Peyer's patch (tissue), 4 donors: ENCODE results near the gene CREBBP. TPM values are rescaled to one million over a fixed set of nuclear protein-coding genes. Genes with fewer than 3 reads are reported as not detected.

Experiments
- DNase-seq, 3 donors: peaks; one replicate each; pipeline ENCODE4 v3.0.0-alpha.2; 2017 to 2019
- H3K27ac ChIP-seq, 4 donors: fragments of 200-600 bp; sonication (generic); one replicate each; pipeline ENCODE4 v1.5.1; 2016 to 2019
- H3K27me3 ChIP-seq, 2 donors: fragments of 200-600 bp; sonication (generic); one replicate each; pipeline ENCODE4 v1.5.1; 2019
- H3K36me3 ChIP-seq, 3 donors: fragments of 200-600 bp; sonication (generic); one replicate each; pipeline ENCODE4 v1.5.1; 2016 to 2019
- H3K4me1 ChIP-seq, 4 donors: fragments of 200-600 bp; sonication (generic); one replicate each; pipeline ENCODE4 v1.5.1; 2016 to 2019
- H3K4me3 ChIP-seq, 4 donors: fragments of 200-600 bp; sonication (generic); 1 replicate in 3 of 4; 2 replicates in 1 of 4; pipeline ENCODE4 v1.5.1; 2016 to 2019; ENCODE audit warnings: mild to moderate bottlenecking in 1 of 4
- H3K9me3 ChIP-seq, 4 donors: fragments of 200-600 bp; sonication (generic); one replicate each; pipeline ENCODE4 v1.5.1; 2016 to 2019; ENCODE audit warnings: mild to moderate bottlenecking in 1 of 4
- CTCF ChIP-seq, 6 experiments: fragments of 450-650 bp in 4 of 6; fragments of 200-600 bp in 2 of 6; sonication (generic) in 1 of 6; IDR thresholded peaks; one replicate each; pipeline ENCODE4 v1.5.1; 2017 to 2019; ENCODE audit warnings: antibody characterized with exemption in 6 of 6, mild to moderate bottlenecking in 3 of 6, moderate library complexity in 1 of 6
- POLR2A ChIP-seq, 2 donors: fragments of 450-650 bp; IDR thresholded peaks; one replicate each; pipeline ENCODE4 v1.5.1; 2017; ENCODE audit warnings: antibody characterized with exemption in 2 of 2, mild to moderate bottlenecking in 2 of 2, moderate library complexity in 2 of 2
- total RNA-seq, 4 donors: library from RNA; depleted of rRNA; stranded (reverse); fragments of >200 nt; gene quantifications; one replicate each; pipeline ENCODE4 v1.1.0, GENCODE V29; 2016

Gene CREBBP
- total RNA-seq, 4 donors from 2014 or later = 84.2 to 238 (median 140) TPM

GRCh38 chr16:3737181-3737580 is 143.3 kb downstream of the CREBBP start:
- TF ChIP-seq POLR2A (IDR thresholded peaks at IDR 0.05) (no peak), CTCF (IDR thresholded peaks at IDR 0.05) (no peak)
- Histone ChIP-seq H3K27ac (no peak overlapping the region), H3K27me3 (no peaks in the 10 kb centered on the region), H3K9me3 (no peaks in the 10 kb centered on the region), H3K36me3 (peaks cover 0 to 97% (median 0%) of the 10 kb centered on the region in 3 donors), H3K4me3 (no peak overlapping the region), H3K4me1 (no peaks in the 10 kb centered on the region)
- DNase-seq = peak in 1 of 3 donors; percentile 25

- TF ChIP-seq POLR2A (IDR thresholded peaks at IDR 0.05) (no peak), CTCF (IDR thresholded peaks at IDR 0.05) (no peak)
- DNase-seq = peak in 1 of 3 donors; percentile 29
- peaks cover 0 to 97% (median 0%) of the 10 kb centered on the region in 3 donors for H3K36me3 ChIP-seq
Measured at GRCh38 chr16:3736116-3736515, 144.4 kb downstream of the CREBBP start.

GRCh38 chr16:3735541-3735940 is 145.0 kb downstream of the CREBBP start:
- peaks cover 0 to 97% (median 0%) of the 10 kb centered on the region in 3 donors for H3K36me3 ChIP-seq
- no peaks in the 10 kb centered on the region for H3K27me3 ChIP-seq
- no peak for TF ChIP-seq POLR2A (IDR thresholded peaks at IDR 0.05)
- no peak overlapping the region for H3K4me3 ChIP-seq
- H3K4me1 ChIP-seq = no peaks in the 10 kb centered on the region
- H3K9me3 ChIP-seq = no peaks in the 10 kb centered on the region
- peak in 1 of 3 donors; percentile 40 for DNase-seq
- no peak overlapping the region for H3K27ac ChIP-seq

More at GRCh38 chr16:3736116-3736515, 144.4 kb downstream of the CREBBP start:
- Histone ChIP-seq H3K9me3 (no peaks in the 10 kb centered on the region), H3K4me3 (no peak overlapping the region), H3K4me1 (no peaks in the 10 kb centered on the region), H3K27me3 (no peaks in the 10 kb centered on the region), H3K27ac (no peak overlapping the region)

- no peaks in the 10 kb centered on the region for H3K4me1 ChIP-seq
- DNase-seq = peak in 1 of 3 donors; percentile 44
- TF ChIP-seq CTCF (IDR thresholded peaks at IDR 0.05) (no peak), POLR2A (IDR thresholded peaks at IDR 0.05) (no peak)
- no peaks in the 10 kb centered on the region for H3K9me3 ChIP-seq
- H3K27me3 ChIP-seq = no peaks in the 10 kb centered on the region
- no peak overlapping the region for H3K4me3 ChIP-seq
- no peak overlapping the region for H3K27ac ChIP-seq
- H3K36me3 ChIP-seq = peaks cover 0 to 97% (median 0%) of the 10 kb centered on the region in 3 donors
Measured at GRCh38 chr16:3734758-3735221, 145.7 kb downstream of the CREBBP start.

GRCh38 chr16:3734084-3734757 is 146.3 kb downstream of the CREBBP start:
- peak in 1 of 3 donors; percentile 38 for DNase-seq
- Histone ChIP-seq H3K4me1 (no peaks in the 10 kb centered on the region), H3K27ac (no peak overlapping the region), H3K4me3 (no peak overlapping the region), H3K36me3 (peaks cover 0 to 97% (median 0%) of the 10 kb centered on the region in 3 donors), H3K27me3 (no peaks in the 10 kb centered on the region), H3K9me3 (no peaks in the 10 kb centered on the region)
- TF ChIP-seq CTCF (IDR thresholded peaks at IDR 0.05) (no peak), POLR2A (IDR thresholded peaks at IDR 0.05) (no peak)

GRCh38 chr16:3732171-3732570 is 148.3 kb downstream of the CREBBP start:
- Histone ChIP-seq H3K4me1 (no peaks in the 10 kb centered on the region), H3K27ac (no peak overlapping the region), H3K4me3 (no peak overlapping the region), H3K36me3 (peaks cover 0 to 94% (median 0%) of the 10 kb centered on the region in 3 donors), H3K9me3 (no peaks in the 10 kb centered on the region), H3K27me3 (no peaks in the 10 kb centered on the region)
- peak in 1 of 3 donors; percentile 19 for DNase-seq
- no peak for TF ChIP-seq POLR2A (IDR thresholded peaks at IDR 0.05)
- no peak for TF ChIP-seq CTCF (IDR thresholded peaks at IDR 0.05)
